SHP77 treated with DMSO at 0.1 percent for 48 hours (cell line): ENCODE measurements around the gene URGCP.
"Not testable (repeated sequence)": the region's sequence is repeated elsewhere in the genome, so short reads cannot be mapped to it uniquely, and the experiment has no call there.

Experiments used
- DNase-seq: peaks from one replicate; lab custom pipeline; 2025; lab: John Stamatoyannopoulos, UW

URGCP gene

GRCh38 chr7:43914795-43915194 lies 8.4 kb upstream of the URGCP start:
- DNase-seq: no peak

- peak; percentile 7 for DNase-seq
Measured at GRCh38 chr7:43905956-43906330, 453 bp downstream of the URGCP start.

- DNase-seq: no peak
Measured at GRCh38 chr7:43905209-43905946, 1.0 kb downstream of the URGCP start.

GRCh38 chr7:43904533-43905208 lies 1.7 kb downstream of the URGCP start:
- DNase-seq: no peak

GRCh38 chr7:43902542-43903054 lies 3.8 kb downstream of the URGCP start:
- DNase-seq: no peak

GRCh38 chr7:43898571-43898970 lies 7.8 kb downstream of the URGCP start:
- not testable (repeated sequence) for DNase-seq

GRCh38 chr7:43895847-43896415 lies 10.5 kb downstream of the URGCP start:
- no peak for DNase-seq

DNA sequence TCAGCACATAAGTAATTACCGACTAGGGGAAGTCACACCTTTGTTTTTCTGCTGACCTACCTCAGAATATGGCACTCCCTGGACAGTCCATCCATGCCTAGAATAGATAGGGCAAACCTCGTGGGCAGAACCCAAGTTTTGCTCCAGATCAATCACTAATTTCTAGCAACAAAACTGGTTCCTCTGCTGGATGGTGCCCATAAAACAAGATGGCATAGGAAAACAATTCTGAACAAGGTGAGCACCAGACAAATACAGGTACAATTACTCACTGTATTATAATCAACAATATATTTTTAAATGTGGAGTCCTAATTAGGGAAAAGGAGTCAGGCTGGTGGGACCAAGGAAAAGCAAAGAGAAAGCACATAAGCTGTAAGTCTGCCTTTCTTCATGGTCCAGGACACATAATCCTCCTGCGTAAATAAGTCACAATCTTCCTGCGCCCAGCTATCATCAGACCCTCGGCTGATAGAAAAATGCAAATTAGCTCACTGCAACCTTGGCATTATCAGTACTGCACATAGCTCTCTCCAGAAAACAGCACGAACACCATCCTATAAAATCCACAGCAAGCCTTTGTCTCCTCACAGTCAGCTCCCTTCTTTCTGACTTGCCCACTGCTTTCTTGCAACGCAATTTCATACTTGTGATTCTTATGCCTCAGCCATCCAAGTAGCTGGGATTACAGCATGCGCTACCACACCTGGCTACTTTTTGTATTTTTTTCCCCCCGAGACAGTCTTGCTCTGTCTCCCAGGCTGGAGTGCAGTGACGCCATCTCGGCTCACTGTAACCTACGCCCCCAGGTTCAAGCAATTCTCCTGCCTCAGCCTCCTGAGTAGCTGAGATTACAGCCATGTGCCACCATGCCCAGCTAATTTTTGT lies 15.1 kb downstream of the URGCP start:
- no peak for DNase-seq

GRCh38 chr7:43890468-43890867 lies 15.9 kb downstream of the URGCP start:
- no peak for DNase-seq

GRCh38 chr7:43888993-43889945 lies 17.1 kb downstream of the URGCP start:
- DNase-seq: no peak

- DNase-seq: no peak
Measured at GRCh38 chr7:43884617-43885016, 21.8 kb downstream of the URGCP start.

DNA sequence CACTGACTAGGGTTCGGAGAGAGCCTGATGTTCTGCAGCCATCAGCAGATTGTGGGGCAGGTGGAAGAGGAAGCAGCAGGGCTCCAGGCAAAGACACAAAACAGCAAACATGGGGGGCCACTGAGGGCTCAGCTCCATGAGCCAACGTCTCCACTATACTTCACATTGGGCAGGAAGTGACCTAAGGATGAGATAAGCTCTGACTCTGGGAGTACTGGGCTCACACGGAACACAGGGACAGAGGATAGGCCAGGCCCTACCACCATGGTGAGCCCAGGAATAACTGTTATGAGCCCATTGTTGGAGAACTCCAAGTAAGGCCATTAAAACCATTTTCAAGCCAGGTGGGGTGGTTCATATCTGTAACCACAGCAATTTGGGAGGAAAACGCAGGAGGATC lies 22.2 kb downstream of the URGCP start:
- DNase-seq: no peak

DNA sequence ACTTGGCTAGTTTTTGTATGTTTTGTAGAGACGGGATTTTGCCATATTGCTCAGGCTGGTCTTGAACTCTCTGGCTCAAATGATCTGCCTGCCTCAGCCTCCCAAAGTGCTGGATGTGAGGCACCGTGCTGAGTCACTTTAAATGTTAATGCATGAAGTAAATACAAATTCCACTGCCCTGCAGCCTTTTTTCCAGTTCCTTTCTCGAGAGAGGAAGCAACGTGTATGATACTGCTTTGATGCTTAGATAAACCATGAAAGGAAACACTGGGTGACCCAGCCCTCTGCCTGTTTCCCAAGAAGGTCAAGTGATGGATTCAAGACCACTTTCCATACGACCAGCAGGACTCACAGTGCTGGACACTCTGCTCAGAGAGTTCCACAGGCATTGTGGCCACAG lies 25.8 kb downstream of the URGCP start:
- no peak for DNase-seq

DNA sequence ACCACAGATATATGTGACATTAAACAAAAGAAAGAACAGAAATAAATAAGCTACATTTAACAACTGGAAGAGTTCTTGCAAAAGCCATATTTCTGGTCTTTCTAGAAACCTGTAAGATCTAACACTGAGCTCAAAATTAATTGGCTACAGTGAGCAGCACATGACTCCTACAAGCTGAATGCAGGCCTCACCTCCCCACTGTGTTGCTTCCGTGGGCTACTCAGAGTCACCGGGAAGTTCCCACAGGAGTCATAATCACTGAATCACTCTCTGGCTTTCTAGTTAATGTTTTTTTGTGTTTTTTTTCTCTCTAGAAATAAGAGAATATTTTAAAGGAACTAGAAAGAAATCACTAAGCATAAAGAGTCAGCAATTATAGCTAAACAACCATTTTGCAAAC lies 26.9 kb downstream of the URGCP start:
- DNase-seq: no peak

GRCh38 chr7:43878867-43879266 lies 27.5 kb downstream of the URGCP start:
- no peak for DNase-seq

GRCh38 chr7:43877968-43878864 lies 28.2 kb downstream of the URGCP start:
- no peak for DNase-seq

- DNase-seq: no peak
Measured at GRCh38 chr7:43876976-43877745, 29.2 kb downstream of the URGCP start.

DNA sequence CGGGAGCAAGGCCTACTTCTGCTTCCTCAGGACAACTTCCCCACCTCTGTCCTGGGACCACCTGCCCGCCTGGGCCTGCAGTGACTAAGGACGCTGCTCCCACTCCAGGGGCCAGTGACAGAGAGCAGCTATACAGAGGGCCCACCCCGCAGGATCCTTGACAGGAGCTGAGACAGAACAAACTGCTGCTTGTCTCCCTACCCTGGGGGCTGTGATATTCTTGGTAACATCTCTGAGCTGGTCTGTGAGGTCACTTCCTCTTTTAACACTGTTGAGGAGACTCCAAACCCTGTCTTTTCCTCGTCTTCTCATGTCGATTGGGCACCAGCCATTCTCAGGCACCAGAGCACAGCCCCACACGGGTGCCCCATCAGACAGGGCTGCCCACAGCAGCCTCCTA lies 30.2 kb downstream of the URGCP start:
- no peak for DNase-seq

DNA sequence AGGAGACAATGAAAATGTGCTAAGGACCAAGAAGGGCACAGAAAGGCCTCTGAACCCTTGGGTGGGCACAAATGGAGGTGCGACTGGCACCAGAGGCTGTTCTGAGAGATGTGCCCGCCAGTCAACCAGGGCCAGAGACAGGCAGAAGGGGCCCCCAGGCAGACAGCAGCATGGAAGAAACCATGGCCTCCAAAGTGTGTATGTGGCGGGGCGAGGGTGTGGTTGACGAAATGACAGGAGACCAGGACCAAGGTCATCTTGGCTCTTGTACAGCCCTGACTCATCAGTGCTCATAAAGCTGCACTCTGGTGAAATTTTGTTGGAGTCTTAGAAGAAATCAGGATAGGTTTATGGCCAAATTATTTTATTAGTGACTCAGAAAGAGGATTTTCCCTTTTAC lies 33.1 kb downstream of the URGCP start:
- no peak for DNase-seq
